ENCODE measurements around the gene AOPEP. TPM values are rescaled to one million over a fixed set of nuclear protein-coding genes. Genes with fewer than 3 reads are reported as not detected.

Gene AOPEP
- total and polyA plus RNA-seq, 9 of the 15 experiments (the other 6 are each of a cell fraction or from before 2014, with no cell fraction given) = 4.5 to 19.3 (median 13.5) TPM

DNA sequence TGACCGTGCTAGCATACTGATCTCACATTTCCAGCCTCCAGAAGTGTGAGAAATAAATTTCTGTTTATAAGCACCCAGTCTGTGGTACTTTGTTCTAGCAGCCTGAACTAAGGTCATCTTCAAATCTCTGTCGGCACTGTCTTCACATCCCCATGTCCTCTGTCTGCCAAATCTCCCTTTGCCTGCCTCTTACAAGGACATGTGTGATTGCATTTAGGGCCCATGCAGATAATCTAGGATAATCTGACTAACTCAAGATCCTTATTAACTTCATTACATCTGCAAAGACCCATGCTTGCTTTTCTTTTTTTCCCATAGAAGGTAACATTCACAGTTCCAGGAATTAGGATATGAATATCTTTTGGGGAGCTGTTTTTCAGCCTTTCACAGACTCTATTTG, 132.7 kb downstream of the AOPEP start:
- POLR2A ChIA-PET = interaction anchor here (0.7 kb wide), 1 partner anchor 13 kb away, joined by 3 read pairs; no protein-coding TSS in a partner anchor

DNA sequence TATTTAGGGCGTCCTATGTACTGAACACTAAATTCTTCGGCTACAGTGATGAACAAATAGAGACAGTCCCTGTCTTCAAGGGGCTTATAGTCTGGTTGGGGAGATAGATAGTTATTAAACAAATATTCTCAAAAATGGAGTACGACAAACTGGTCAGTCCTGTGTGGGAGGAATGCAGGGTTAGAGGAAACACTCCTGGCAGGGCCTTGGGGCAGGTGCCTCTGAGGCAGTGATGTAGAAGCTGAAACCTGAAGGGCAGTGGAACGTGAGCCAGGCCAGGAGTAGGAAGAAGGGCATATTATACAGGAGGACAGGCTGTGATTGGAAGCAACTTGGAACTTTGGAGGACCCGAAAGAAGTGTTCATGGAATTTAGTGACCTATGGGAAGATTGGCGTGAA, 133.4 kb downstream of the AOPEP start:
- WGBS (ENCODE audit: insufficient coverage, low coverage, missing lambda C conversion rate) = 56% methylated on average over 6 of the region's 6 CpGs
- no TSS peak for BruUV-seq (replicated peaks)
- in situ Hi-C loops (cut with MboI) (no loop called here), intact Hi-C loops (cut with micrococcal nuclease) (no loop called here)
- FAIRE-seq = no peak
- Histone ChIP-seq H3K79me2 (ENCODE audit: control insufficient read depth, insufficient read depth, low read length) (no peaks in the 10 kb centered on the region), H3K4me1 (replicated peaks in 1 of 2; ENCODE audit: control insufficient read depth in 2 of 2, insufficient read depth in 2 of 2, low read length in 2 of 2) (no peaks in the 10 kb centered on the region), H4K20me1 (replicated peaks; ENCODE audit: control insufficient read depth, insufficient read depth, low read length) (no peaks in the 10 kb centered on the region), H3K4me2 (ENCODE audit: insufficient read depth, low read length) (no peak overlapping the region), H3K27me3 (ENCODE audit: control insufficient read depth in 2 of 2, insufficient read depth in 2 of 2, low read length in 2 of 2) (no peaks in the 10 kb centered on the region), H3K9me1 (ENCODE audit: control insufficient read depth, insufficient read depth, low read length) (no peaks in the 10 kb centered on the region), H3K36me3 (ENCODE audit: control insufficient read depth, insufficient read depth, low read length) (no peaks in the 10 kb centered on the region), H3K9me3 (replicated peaks; ENCODE audit: control insufficient read depth, insufficient read depth, low read depth, low read length) (no peaks in the 10 kb centered on the region), H2AFZ (ENCODE audit: low read depth, low read length) (no peak overlapping the region), H3K9ac (ENCODE audit: insufficient read depth in 1 of 2, low read depth in 2 of 2, low read length in 2 of 2) (no peak overlapping the region), H3K4me3 (no peak overlapping the region), H3K27ac (ENCODE audit: extremely low read depth, low read depth, low read length) (no peak overlapping the region)
- no peak for TF ChIP-seq GATAD2B (IDR thresholded peaks at IDR 0.05; ENCODE audit: borderline replicate concordance)
- TF ChIP-seq SUPT5H (IDR thresholded peaks at IDR 0.05) = no peak
- no peak for TF ChIP-seq NBN (IDR thresholded peaks at IDR 0.05; ENCODE audit: low read depth)
- no peak for TF ChIP-seq SMAD1 (IDR thresholded peaks at IDR 0.05; ENCODE audit: low read depth, low read length, partially characterized antibody)
- no peak for TF ChIP-seq RAD51 (IDR thresholded peaks at IDR 0.05; ENCODE audit: borderline replicate concordance, low read depth)
- no peak for TF ChIP-seq TRIM24 (IDR thresholded peaks at IDR 0.05)
- TF ChIP-seq ZNF589 (CRISPR knock-in tag; IDR thresholded peaks at IDR 0.05; ENCODE audit: low read depth) = no peak
- TF ChIP-seq CEBPG (CRISPR knock-in tag; IDR thresholded peaks at IDR 0.05) = no peak
- no peak for TF ChIP-seq CEBPG (tag; conservative IDR thresholded peaks at IDR 0.05 in 1 of 2, IDR thresholded peaks at IDR 0.05 in 1 of 2)
- no peak for TF ChIP-seq TCF3 (CRISPR knock-in tag; IDR thresholded peaks at IDR 0.05)
- no peak for TF ChIP-seq ZNF311 (CRISPR knock-in tag; IDR thresholded peaks at IDR 0.05)
- TF ChIP-seq ZNF121 (CRISPR knock-in tag; conservative IDR thresholded peaks at IDR 0.05) = no peak
- ChIA-PET POLR2A (no interaction called here), CTCF (ENCODE audit: low intra/inter-chr PET ratio) (no interaction called here)
- no peak for ATAC-seq
- no peak for DNase-seq (ENCODE audit: extremely low read depth in 1 of 4, low spot score in 3 of 4)

More for the DNA sequence above, 132.7 kb downstream of the AOPEP start:
- CTCF ChIA-PET (ENCODE audit: low intra/inter-chr PET ratio) = no interaction called here
- Histone ChIP-seq H3K9ac (ENCODE audit: insufficient read depth in 1 of 2, low read depth in 2 of 2, low read length in 2 of 2) (no peak overlapping the region), H3K9me3 (replicated peaks; ENCODE audit: control insufficient read depth, insufficient read depth, low read depth, low read length) (no peaks in the 10 kb centered on the region), H3K27me3 (ENCODE audit: control insufficient read depth in 2 of 2, insufficient read depth in 2 of 2, low read length in 2 of 2) (no peaks in the 10 kb centered on the region), H3K4me2 (ENCODE audit: insufficient read depth, low read length) (no peak overlapping the region), H3K4me1 (replicated peaks in 1 of 2; ENCODE audit: control insufficient read depth in 2 of 2, insufficient read depth in 2 of 2, low read length in 2 of 2) (no peaks in the 10 kb centered on the region), H3K36me3 (ENCODE audit: control insufficient read depth, insufficient read depth, low read length) (no peaks in the 10 kb centered on the region), H2AFZ (ENCODE audit: low read depth, low read length) (no peak overlapping the region), H3K4me3 (no peak overlapping the region), H3K9me1 (ENCODE audit: control insufficient read depth, insufficient read depth, low read length) (no peaks in the 10 kb centered on the region), H3K27ac (ENCODE audit: extremely low read depth, low read depth, low read length) (no peak overlapping the region), H4K20me1 (replicated peaks; ENCODE audit: control insufficient read depth, insufficient read depth, low read length) (no peaks in the 10 kb centered on the region), H3K79me2 (ENCODE audit: control insufficient read depth, insufficient read depth, low read length) (no peaks in the 10 kb centered on the region)
- ATAC-seq (no peak), DNase-seq (ENCODE audit: extremely low read depth in 1 of 4, low spot score in 3 of 4) (no peak), FAIRE-seq (no peak)
- TF ChIP-seq PRMT5 (CRISPR knock-in tag; IDR thresholded peaks at IDR 0.05) (no peak), WHSC1 (IDR thresholded peaks at IDR 0.05; ENCODE audit: low read length) (no peak)
- no TSS peak for BruUV-seq (replicated peaks)
- 63% methylated on average over 2 of the region's 2 CpGs for WGBS (ENCODE audit: insufficient coverage, low coverage, missing lambda C conversion rate)
- intact Hi-C loops (cut with micrococcal nuclease) (no loop called here), in situ Hi-C loops (cut with MboI) (no loop called here)

Data from K562 (cell line).